Esophagus muscularis mucosa (tissue), 3 donors: Measurements from ENCODE around the gene TESK2.

Experiments
- POLR2A ChIP-seq: fragments of 450-650 bp; IDR thresholded peaks from one replicate; pipeline ENCODE4 v1.6.1; 2017; ENCODE audit warnings: antibody characterized with exemption, moderate library complexity, mild to moderate bottlenecking, low read depth
- TF ChIP-seq, protein P1 (sequence below), 3 experiments: fragments of 200-600 bp in 2 of 3; fragments of 450-650 bp in 1 of 3; sonication (generic) in 2 of 3; IDR thresholded peaks; one replicate each; pipeline ENCODE4 v1.5.1; 2017 to 2019; ENCODE audit warnings: antibody characterized with exemption in 3 of 3, mild to moderate bottlenecking in 2 of 3, moderate library complexity in 1 of 3

DNA sequence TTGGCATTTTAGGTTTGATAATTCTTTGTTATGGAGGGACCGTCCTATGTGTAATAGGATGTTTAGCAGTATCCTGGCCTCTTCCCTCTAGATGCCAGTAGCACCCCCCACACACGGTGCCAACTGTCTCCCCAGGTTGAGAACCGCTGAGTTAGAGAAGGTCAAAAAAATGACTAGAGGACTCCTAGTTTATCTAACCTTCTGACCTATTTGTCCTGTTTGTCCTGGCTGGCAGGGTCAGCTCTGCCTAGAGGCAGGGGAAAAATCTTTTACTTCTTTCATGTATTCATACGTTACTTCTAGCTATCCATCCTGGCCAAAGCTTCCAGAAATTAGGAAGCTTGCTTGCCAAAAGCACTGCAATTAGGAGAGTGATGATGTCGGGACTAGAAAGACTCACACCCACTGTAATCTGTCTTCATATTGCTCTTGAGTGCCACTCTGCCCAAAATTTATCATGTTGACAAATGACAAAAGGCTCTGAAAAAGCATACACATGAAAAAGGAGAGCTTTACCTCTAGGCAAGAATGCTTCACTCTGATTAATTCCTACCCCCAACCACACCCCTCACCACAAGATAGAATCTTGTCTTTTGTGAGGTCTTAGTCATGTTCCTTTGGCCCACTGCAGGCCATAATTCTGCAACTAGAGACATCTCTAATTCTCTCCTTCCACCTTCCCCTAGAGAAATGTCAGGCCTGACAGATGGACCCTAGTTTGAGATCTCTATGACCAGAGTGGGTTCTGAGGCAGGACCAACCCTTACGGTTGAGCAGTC is 45.2 kb upstream of the TESK2 start:
- TF ChIP-seq, protein P1, sequence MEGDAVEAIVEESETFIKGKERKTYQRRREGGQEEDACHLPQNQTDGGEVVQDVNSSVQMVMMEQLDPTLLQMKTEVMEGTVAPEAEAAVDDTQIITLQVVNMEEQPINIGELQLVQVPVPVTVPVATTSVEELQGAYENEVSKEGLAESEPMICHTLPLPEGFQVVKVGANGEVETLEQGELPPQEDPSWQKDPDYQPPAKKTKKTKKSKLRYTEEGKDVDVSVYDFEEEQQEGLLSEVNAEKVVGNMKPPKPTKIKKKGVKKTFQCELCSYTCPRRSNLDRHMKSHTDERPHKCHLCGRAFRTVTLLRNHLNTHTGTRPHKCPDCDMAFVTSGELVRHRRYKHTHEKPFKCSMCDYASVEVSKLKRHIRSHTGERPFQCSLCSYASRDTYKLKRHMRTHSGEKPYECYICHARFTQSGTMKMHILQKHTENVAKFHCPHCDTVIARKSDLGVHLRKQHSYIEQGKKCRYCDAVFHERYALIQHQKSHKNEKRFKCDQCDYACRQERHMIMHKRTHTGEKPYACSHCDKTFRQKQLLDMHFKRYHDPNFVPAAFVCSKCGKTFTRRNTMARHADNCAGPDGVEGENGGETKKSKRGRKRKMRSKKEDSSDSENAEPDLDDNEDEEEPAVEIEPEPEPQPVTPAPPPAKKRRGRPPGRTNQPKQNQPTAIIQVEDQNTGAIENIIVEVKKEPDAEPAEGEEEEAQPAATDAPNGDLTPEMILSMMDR (IDR thresholded peaks at IDR 0.05), result no peak
- TF ChIP-seq POLR2A, result no peak
